Measurements from ENCODE around the gene ANGPT4.
A peak's percentile ranks its signal among the peaks of the same experiment; 100 is the strongest.

Gene ANGPT4, protein sequence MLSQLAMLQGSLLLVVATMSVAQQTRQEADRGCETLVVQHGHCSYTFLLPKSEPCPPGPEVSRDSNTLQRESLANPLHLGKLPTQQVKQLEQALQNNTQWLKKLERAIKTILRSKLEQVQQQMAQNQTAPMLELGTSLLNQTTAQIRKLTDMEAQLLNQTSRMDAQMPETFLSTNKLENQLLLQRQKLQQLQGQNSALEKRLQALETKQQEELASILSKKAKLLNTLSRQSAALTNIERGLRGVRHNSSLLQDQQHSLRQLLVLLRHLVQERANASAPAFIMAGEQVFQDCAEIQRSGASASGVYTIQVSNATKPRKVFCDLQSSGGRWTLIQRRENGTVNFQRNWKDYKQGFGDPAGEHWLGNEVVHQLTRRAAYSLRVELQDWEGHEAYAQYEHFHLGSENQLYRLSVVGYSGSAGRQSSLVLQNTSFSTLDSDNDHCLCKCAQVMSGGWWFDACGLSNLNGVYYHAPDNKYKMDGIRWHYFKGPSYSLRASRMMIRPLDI

DNA sequence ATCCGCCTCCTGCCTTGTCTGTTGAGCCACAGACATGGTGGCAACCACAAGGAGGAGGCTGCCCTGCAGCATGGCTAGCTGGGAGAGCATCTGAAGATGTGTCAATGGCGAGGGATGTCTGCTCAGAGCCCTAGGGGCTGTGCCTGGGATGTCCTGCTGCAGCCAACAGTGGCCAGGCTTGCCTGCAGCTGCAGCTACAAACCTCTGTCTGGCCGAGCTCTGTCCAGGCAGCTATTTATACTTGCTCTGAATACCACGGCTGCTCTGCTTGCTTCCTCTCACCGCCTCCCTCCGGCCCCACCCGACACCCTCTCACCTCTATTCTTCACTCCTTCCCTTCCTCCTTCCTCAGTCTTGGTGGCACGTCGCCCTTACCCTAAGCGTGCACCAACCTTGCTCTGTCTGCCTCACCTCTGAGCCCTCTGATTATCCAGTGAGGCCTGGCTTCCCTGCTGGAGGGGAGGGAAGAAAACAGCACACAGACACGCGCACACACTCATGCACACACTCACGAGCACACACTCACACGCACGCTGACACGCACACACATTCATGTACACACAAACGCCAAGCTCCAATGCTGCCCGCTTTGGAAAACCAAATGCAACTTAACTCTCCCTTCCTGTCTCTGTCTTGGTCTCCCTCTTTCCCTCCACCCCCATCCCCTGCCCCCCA is at the start of gene ANGPT4:
Gene ANGPT4, minus strand, starts transcription at position 210 of the 675 bp plus-strand sequence. Its CDS starts 120 bp downstream, at position 90.
- no peak for DNase-seq

DNA sequence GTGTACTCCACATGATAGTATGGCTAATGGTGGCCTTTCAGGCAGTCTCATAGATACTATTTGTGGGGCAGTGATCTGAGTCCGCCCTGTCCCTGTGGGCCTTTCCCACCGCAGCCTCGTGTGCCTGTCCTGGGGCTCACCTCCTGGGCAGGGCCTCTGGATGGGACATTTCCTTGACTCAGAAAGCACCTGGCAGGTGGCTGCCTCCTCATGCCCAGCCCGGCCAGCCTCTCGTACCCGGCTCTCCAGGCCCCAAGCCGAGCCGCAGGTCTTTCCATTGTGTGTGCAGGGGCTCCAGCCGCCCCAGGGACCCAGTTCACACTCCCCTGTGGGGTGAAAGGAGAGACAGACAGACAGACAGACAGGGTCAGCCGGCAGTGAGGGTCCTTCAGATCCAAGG is 47.7 kb upstream of the ANGPT4 start:
- no peak for DNase-seq

DNA sequence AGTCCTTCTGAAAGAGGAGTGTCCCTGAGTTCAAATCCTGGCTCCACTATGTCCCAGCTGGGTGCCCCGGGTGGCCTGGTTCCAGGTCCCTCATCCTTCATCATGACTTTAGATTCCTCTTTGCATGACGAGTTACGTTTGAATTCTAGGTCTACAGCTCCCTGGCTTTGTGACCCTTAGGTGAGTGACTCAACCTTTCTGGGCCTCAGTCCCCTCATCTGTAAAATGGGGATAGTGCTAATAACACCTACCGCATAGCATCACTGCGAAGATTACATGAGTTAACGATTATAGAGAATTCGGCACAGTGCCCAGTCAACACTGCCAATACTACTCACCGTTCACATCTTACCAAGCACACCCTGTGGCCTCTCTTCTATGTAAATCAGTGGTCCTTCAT is 46.5 kb upstream of the ANGPT4 start:
- no peak for DNase-seq

DNA sequence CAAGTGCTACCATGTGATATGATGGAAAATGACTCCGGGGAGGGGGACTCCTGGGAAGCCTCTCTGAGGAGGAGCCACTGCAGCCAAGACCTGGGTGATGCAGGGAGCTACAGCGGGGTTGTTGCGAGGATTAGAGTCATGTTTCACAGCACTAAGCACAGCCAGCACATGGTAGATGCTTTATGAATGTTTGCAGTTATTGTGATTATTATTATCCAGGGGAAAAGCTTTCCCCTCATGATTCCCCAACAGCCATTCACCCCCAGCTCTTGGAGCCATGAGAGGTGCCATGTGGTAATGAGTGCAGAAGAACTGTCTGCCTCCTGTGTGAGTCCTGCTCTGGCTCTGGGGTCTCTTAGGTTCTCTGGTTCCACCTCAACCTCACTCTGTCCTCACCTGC is 46.1 kb upstream of the ANGPT4 start:
- no peak for DNase-seq

DNA sequence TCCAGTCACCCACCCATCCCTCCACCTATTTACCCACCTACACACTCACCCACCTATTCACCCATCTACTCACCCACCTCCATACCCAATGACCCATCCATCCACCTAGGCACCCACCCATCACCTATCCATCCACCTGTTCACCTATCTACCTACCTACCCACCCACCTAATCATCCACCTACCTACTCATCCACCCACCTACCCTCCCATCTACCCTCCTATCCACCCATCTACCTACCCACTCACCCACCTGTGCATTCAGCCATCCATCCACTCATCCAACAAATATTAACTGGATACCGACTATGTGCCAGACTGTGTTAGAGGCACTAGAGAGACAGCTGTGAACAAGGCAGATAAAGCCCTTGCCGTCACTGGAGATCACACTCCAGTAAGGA is 45.6 kb upstream of the ANGPT4 start:
- DNase-seq = no peak

DNA sequence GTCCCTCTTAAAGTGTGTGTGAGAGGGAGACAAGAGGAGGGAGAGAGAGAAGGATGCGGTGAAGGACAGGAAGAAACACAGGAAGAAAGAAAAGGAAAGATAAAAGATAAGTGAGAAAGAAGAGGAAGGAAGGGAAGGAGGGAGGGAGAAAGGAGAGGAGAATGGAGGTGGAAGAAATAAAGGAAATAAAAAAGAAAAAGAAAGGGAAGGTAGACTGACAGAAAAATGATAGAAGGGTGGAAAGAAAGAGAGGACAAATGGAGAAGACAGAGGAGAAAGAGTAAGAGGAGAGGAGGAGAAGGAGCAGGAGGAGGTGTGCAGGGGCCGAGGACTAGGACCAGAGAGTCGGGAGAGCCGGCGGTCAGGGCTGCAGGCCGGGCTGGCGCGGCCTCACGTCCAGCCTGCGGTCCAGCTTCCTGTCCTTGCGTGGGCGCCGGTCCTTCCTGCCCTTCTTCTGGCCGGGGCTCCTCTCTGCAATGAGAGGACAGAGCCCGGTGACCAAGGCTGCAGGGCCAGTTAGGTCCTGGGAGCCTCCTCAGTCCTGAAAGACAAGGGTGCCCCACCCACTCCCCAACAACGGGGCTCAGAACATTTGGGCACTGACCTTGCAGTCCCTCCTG is 44.0 kb upstream of the ANGPT4 start:
- DNase-seq = no peak

DNA sequence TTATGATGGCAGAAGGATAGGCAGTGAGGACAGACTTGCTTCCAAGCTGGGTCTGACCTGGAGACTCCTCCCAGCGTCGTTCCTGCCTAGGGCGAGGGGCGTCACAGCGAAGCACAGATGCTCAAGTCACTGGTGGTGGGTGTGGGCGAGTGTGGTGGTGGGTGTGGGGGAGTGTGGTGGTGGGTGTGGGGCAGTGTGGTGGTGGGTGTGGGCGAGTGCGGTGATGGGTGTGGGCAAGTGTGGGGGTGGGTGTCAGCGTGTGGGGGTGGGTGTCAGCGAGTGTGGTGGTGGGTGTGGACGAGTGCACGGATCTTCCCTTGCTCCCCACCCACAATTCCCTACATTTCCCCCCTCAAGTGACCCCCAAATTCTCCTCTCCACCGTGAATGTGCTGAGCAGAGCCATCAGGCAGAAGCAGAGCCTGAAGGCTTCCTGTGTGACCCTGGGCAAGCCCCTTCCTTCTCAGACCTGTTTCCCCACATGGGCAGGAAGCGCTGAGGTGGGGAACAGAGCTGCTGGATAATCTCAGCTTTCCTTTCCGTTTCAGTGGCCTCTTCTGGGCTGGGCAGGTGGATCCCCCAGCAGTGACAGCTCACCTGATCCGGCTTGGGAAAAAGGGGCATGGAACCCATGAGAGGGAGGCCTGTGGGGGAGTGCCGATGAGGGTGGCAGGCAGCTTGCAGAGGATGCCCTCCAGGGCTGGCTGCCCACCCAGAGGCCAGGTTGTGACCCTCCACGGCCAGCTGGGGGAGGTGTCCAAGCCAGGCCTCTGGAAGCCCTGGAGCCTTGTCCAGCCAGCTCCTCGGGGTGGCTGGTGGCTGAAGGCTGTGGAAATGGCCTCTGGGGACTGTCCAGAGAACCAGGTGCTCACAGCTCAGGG is 43.0 kb upstream of the ANGPT4 start:
- DNase-seq = no peak

DNA sequence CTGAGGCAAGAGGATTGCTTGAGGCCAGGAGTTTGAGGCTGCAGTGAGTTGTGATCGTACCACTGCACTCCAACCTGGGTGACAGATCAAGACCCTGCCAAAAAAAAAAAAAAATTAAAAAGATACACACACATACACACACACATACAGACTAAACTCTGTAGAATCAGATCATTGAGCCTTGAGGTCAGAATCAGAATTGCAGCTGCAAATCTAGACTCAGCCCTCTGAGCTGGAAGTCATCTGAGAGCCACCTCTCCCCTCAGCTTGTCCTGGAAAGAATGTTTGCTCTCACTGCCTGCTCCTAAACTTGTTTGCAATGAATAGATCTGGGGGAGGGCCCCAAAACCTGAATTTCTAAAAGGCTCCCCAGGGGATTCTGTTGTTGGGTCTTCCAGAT is 41.4 kb upstream of the ANGPT4 start:
- no peak for DNase-seq

DNA sequence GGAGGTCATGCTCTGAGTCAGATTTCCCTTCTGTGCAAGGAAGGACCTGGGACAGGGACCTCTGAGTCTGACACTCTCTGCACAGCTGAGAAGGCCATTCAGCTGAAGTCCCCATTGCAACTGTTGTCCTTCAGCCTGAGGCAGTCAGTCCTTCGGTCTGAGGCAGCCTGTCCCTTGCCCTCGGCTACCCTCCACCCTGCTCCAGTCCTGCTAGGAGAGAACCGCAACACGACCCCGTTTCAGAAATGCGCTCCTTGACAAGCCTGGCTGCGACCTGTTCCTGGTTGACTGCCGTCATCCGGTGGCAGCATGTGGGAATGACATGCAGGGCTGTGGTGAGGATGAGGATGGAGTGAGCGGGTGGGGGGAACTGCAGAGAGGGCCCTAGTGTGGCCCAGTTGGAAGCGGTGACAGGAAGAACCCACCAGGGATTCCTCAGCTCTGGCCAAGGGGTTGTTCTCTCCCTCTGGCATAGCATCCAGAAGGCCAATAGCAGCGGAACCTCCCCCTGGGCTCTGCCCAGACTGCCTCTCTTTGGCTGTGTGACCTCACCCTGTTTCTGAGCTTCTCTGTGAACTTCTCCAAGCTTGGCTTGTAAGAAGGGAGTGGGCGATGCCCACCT is 40.3 kb upstream of the ANGPT4 start:
- DNase-seq = peak; percentile 76

DNA sequence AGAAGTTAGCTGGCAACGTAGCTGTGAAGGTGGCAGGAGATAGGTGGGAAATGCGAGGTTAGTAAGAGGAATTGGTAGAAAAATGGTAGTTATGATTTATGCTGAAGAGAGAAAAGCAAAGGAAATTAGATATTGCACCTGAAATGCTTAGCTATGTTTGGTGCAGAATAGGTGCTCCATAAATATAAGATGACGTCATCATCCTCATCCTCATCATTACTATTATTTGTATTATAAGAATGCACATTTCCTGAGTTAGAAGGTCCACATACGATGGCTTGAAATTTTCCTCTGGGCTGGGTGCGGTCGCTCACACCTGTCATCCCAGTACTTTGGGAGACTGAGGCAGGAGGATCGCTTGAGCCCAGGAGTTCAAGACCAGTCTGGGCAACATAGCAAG is 39.5 kb upstream of the ANGPT4 start:
- DNase-seq = no peak

DNA sequence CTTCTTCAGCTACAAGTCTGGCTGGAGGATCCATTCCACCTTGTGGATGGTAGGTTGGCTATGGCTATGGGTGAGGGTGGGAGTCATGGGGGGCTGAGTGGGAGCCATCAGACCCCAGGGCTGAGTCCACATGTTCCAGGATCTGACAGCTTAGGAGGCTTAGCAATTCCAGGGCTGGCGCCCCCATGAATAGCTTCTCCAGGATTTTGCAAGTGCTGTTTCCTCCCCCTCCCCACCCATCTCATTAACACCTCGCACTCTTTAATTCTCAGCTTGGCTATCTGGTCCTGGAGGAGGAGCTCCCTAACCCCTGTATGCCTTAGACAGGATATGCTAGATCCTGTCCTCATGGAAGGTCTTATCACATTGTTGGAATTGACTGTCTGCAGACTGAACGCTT is 39.0 kb upstream of the ANGPT4 start:
- no peak for DNase-seq

DNA sequence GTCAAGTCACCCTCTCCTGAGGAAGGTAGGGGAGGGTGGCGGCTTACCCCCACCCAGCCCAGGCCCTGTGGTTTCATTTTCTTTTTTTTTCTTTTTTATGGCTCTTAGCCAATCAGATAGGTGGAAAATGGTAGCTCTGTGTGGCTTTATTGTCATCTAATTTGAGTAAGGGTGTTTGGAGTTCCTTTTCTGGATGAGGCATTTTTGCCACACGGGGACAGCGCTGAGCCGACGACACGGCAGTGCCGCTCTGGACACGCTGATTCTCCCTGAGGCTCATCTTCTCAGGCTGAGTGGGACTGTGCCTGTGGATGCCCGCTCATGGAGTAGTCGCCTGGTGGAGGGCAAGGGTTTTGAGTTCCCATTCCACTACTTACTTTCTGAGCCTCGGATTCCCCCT is 37.6 kb upstream of the ANGPT4 start:
- no peak for DNase-seq

DNA sequence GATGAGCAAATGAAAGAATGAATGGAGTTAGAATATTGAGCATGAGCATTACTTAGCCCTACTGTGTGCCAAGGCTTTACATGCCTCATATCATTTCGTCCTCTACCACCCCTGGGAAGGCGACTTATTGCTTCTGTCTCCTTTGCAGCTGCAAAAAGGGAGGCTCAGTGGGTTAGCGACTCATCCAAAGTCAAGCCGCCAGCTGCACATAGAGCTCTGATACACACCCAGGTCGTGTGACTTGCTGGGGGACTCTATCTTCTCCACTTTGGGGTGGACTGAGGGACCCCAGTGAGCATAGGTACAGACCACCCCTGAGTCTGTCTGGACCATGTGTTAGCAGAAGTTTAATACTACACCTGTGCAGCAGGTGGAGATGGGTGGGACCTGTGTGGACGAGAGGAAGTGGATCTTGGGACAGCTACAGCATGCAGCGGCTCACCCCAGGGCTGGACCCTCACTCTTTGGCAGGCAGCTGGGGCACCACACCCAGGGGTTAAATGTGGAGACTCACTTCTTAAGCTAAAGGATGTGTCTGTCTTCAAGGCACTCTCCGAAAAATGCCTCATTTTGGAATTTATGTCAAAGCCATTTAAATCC is 36.2 kb upstream of the ANGPT4 start:
- no peak for DNase-seq

DNA sequence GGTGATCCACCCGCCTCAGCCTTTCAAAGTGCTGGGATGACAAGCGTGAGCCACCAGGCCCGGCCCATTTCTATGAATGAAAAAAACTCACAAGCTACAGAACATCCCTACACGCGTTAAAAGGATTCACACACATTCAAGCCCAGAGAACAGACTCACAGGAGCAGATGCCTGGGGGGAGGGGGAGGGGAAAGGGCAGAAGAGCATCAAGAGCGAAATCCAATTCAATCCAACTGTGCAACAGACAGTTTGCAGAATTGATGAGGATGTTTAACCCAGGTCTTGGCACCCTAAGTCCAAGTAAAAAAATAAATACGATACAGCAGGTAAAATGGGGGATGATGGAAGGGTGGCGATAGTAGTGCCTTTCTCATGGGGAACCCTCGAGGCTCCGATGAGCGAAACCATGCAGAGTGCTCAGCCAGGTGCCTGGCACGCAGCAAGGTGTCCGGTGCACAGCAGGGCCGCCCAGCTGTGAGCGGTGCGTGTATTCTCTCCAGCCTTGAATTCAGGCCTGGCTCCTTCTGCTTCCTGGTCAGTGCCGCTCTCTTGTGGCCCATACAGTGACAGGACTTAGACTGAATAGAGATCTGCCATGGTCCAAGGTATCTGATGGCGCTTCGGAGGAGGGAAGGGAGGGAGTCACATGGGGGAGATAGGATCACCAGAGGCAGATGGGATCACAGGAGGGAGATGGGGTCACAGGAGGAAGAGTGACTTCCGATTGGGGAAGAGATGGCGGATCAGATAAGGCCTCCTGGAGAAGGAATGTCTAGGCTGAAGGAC is 35.4 kb upstream of the ANGPT4 start:
- no peak for DNase-seq

DNA sequence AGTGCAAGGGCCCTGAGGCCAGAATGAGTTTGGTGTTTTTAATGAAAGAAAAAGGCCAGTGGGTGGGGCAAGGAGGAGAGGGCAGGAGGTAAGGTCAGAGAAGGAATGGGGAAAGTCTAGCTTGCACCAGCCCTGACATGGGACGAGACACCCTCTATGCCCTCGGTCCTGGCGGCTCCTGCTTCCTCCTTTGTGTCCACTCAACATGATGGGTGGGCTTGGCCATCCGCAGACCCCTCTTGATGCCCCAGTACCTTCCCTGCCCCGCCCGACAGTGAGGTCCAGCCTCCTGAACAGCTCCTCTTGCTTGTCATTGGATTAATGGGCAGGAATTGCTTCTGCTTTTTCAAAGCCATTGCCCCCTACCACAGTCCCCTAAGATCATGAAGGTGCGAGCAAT is 33.6 kb upstream of the ANGPT4 start:
- DNase-seq = no peak

DNA sequence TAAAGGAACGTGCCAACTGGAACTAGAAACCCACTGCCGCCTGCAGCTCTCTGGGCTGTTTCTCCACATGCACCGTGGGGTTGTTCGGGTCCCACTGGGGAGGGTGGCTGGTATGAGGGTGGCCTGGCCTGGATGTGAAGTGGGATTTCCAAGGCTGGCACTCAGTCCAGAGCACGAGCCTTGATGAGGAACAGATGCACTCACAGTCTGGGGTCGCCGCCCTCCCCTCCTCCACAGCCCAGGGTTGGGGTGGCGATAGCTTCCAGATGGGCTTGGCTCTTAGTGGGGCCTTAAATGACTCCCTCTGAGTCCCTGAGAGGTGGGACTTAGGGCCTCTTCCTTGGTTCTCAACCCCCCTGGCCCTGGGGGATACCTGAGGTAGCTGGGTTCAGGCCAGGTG is 30.7 kb upstream of the ANGPT4 start:
- no peak for DNase-seq

DNA sequence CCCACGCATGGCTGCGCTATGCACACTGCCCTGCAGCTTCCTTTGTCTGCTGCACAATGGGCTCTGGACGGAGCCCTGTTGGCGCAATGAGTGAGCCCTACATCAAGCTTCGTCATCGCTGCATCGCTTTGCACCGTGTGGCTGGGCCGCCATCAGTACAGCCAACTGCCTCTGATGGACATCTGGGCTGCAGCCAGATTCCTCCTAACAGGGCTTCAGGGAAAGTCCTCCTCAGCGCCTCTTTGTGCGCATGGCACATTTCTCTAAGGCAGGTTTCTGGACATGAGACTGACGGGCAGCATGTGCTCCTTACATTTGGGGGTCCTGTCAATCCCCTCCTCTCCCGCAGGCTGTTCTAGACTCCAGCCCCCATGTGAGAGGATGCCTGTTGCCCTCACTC is 29.7 kb upstream of the ANGPT4 start:
- DNase-seq = no peak

DNA sequence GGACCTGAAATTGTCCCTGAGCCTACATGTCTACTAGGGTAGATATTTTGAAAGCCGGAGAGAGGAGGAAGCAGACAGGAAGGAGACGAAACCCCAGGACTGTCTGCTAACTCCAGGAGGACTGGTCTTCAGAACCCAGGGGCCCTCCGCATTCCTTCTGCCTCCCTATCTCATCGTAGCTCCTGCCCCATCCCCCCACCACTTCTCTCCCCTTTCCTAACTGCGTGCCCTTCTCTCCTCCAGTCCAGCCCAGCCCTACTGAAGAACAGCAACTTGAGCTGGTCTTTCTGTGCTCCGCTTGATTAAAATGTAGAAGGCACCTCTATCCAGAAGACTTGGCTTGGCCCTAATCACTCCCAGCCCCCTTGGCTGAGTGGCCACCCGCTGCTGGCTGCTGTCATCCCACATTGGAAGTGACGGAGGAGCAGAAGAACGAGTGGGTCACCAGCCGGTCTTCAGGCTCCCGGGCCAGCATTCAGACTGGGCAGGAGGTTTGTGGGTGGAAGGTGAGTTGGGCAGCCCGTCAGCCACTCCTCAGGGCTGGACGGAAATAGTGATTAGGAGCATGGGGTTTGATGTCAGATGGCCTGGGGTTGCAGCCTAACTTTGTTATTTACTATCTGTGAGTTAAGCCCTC is 28.8 kb upstream of the ANGPT4 start:
- DNase-seq = no peak

DNA sequence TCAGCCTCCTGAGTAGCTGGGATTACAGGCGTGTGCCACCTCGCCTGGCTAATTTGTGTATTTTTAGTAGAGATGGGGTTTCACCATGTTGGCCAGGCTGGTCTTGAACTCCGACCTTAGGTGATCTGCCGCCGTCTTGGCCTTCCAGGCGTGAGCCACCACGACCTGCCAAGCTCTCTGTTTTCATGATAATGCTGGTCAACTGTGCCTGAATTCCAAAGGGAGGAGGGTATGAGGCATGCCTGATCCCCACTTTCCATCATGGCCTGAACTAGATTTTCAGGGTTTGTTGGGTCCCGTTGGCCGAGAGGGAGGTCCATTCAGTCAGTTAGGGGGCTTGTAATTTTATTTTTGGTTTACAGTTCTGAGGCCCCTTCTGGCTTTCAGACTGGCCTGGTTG is 28.0 kb upstream of the ANGPT4 start:
- no peak for DNase-seq

DNA sequence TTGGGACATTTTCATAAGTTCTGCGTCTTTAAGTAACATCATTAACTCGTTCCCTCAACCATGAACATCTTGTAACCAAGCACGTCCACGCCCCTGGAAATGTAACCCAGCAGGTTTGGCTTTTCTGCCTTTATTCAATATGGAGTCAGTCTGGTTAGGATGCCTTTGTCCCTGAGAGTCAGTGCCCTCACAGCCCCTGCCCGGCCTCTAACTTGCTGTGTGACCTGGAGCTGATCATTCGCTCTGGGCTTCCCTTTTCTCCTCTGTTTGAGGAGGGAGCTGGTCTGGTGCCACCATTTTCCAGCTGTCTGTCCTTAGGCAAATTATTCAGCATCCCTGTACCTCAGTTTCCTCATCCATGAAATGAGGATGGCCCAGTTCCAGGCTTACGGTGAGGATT is 26.5 kb upstream of the ANGPT4 start:
- DNase-seq = no peak

DNA sequence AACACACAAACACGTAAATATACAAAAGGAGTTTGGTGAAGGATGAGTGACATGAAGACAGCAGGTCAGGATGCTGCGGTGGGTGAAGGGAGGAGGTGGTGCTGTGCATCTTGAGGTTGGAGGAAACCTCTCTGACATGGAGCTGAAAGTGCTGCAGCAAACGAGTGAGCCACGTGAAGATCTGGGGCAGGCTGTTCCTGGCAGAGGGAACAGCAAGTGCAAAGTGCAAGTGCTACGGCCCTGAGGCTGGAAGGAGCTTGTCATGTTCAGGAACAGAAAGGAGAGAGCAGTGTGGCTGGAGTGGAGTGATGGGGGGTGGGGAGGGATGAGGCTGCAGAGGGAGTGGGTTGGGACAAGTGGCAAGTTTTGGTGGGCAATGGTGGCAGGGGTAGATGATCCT is 24.8 kb upstream of the ANGPT4 start:
- DNase-seq = no peak

All from CD4-positive, alpha-beta T cell treated with Interleukin-12 subunit alpha and Interleukin-12 subunit beta, for 1 hour (primary cell).